ENCODE data around the gene POMZP3.
"Not testable (repeated sequence)": the region's sequence is repeated elsewhere in the genome, so short reads cannot be mapped to it uniquely, and the experiment has no call there.

- not testable (repeated sequence) for TF ChIP-seq YY1 (IDR thresholded peaks at IDR 0.05); ZBTB33 (IDR thresholded peaks at IDR 0.05); FOXA1 (IDR thresholded peaks at IDR 0.05); EGR1 (IDR thresholded peaks at IDR 0.05; ENCODE audit: low read depth in 2 of 2); GABPA (IDR thresholded peaks at IDR 0.05 in 1 of 2, conservative IDR thresholded peaks at IDR 0.05 in 1 of 2); RAD21 (IDR thresholded peaks at IDR 0.05)
- TF ChIP-seq, protein P1, sequence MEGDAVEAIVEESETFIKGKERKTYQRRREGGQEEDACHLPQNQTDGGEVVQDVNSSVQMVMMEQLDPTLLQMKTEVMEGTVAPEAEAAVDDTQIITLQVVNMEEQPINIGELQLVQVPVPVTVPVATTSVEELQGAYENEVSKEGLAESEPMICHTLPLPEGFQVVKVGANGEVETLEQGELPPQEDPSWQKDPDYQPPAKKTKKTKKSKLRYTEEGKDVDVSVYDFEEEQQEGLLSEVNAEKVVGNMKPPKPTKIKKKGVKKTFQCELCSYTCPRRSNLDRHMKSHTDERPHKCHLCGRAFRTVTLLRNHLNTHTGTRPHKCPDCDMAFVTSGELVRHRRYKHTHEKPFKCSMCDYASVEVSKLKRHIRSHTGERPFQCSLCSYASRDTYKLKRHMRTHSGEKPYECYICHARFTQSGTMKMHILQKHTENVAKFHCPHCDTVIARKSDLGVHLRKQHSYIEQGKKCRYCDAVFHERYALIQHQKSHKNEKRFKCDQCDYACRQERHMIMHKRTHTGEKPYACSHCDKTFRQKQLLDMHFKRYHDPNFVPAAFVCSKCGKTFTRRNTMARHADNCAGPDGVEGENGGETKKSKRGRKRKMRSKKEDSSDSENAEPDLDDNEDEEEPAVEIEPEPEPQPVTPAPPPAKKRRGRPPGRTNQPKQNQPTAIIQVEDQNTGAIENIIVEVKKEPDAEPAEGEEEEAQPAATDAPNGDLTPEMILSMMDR (IDR thresholded peaks at IDR 0.05; ENCODE audit: low read depth, low read length, missing input control): not testable (repeated sequence)
- TF ChIP-seq, protein P2, sequence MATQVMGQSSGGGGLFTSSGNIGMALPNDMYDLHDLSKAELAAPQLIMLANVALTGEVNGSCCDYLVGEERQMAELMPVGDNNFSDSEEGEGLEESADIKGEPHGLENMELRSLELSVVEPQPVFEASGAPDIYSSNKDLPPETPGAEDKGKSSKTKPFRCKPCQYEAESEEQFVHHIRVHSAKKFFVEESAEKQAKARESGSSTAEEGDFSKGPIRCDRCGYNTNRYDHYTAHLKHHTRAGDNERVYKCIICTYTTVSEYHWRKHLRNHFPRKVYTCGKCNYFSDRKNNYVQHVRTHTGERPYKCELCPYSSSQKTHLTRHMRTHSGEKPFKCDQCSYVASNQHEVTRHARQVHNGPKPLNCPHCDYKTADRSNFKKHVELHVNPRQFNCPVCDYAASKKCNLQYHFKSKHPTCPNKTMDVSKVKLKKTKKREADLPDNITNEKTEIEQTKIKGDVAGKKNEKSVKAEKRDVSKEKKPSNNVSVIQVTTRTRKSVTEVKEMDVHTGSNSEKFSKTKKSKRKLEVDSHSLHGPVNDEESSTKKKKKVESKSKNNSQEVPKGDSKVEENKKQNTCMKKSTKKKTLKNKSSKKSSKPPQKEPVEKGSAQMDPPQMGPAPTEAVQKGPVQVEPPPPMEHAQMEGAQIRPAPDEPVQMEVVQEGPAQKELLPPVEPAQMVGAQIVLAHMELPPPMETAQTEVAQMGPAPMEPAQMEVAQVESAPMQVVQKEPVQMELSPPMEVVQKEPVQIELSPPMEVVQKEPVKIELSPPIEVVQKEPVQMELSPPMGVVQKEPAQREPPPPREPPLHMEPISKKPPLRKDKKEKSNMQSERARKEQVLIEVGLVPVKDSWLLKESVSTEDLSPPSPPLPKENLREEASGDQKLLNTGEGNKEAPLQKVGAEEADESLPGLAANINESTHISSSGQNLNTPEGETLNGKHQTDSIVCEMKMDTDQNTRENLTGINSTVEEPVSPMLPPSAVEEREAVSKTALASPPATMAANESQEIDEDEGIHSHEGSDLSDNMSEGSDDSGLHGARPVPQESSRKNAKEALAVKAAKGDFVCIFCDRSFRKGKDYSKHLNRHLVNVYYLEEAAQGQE (IDR thresholded peaks at IDR 0.05): not testable (repeated sequence)
- TF ChIP-seq, protein P3, sequence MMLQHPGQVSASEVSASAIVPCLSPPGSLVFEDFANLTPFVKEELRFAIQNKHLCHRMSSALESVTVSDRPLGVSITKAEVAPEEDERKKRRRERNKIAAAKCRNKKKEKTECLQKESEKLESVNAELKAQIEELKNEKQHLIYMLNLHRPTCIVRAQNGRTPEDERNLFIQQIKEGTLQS (IDR thresholded peaks at IDR 0.05): not testable (repeated sequence)
Observed at GRCh38 chr7:76575431-76575830, 51.6 kb downstream of the POMZP3 start.
